GM12878 (cell line): ENCODE data around the gene PTPRQ.

ENCODE experiments used
- ASH2L ChIP-seq: fragments of 300-600, 200-600 bp; sonication (generic); IDR thresholded peaks from 2 replicates; pipeline ENCODE4 v1.6.1; 2017; ENCODE audit warnings: low read depth, mild to moderate bottlenecking, borderline replicate concordance
- CREM ChIP-seq: IDR thresholded peaks from 2 replicates; pipeline ENCODE4 v1.6.1; 2014; ENCODE audit warnings: antibody characterized with exemption, low read depth
- CTCF ChIP-seq, 3 experiments: IDR thresholded peaks in 2 of 3; conservative IDR thresholded peaks in 1 of 3; 2 replicates each; pipeline ENCODE4 v1.5.1; 2011; ENCODE audit warnings: low read depth in 3 of 3, low read length in 3 of 3, mild to moderate bottlenecking in 3 of 3, control low read depth in 2 of 3, moderate library complexity in 2 of 3, inconsistent platforms in 1 of 3, mixed read lengths in 1 of 3; ENCODE audit not compliant: control insufficient read depth in 2 of 3, insufficient read depth in 1 of 3; ENCODE audit errors: extremely low read depth in 1 of 3
- EP300 ChIP-seq, 2 experiments: fragments of 150-350 bp in 1 of 2; IDR thresholded peaks; 2 replicates each; pipeline ENCODE4 v1.6.1; 2011 to 2012; ENCODE audit warnings: low read depth in 2 of 2, low read length in 2 of 2, borderline replicate concordance in 1 of 2, improper control_type of control experiment in 1 of 2, inconsistent platforms in 1 of 2; ENCODE audit not compliant: control insufficient read depth in 1 of 2
- FOXK2 ChIP-seq: fragments of 450-650 bp; IDR thresholded peaks from 2 replicates; pipeline ENCODE4 v1.6.1; 2017; ENCODE audit warnings: mild to moderate bottlenecking, moderate library complexity
- HDAC6 ChIP-seq: fragments of 200-600 bp; sonication (generic); IDR thresholded peaks from one replicate; pipeline ENCODE4 v1.8.0; 2017; ENCODE audit warnings: antibody characterized with exemption; ENCODE audit not compliant: unreplicated experiment
- NFYA ChIP-seq: IDR thresholded peaks from 2 replicates; pipeline ENCODE4 v1.6.1; 2011; ENCODE audit warnings: low read depth, mild to moderate bottlenecking, low read length, improper control_type of control experiment, borderline replicate concordance
- NFYB ChIP-seq: IDR thresholded peaks from 2 replicates; pipeline ENCODE4 v1.6.1; 2011; ENCODE audit warnings: low read depth, mild to moderate bottlenecking, low read length, improper control_type of control experiment, moderate library complexity; ENCODE audit not compliant: insufficient read depth
- POLR2AphosphoS5 ChIP-seq: IDR thresholded peaks from 2 replicates; pipeline ENCODE4 v1.6.1; 2011; ENCODE audit warnings: mild to moderate bottlenecking, low read length, inconsistent platforms
- REST ChIP-seq: IDR thresholded peaks from 2 replicates; pipeline ENCODE4 v1.6.1; 2012; ENCODE audit warnings: mild to moderate bottlenecking, low read depth, low read length
- RFX5 ChIP-seq: IDR thresholded peaks from 2 replicates; pipeline ENCODE4 v1.6.1; 2011; ENCODE audit warnings: low read depth, low read length, improper control_type of control experiment
- WRNIP1 ChIP-seq: IDR thresholded peaks from 2 replicates; pipeline ENCODE4 v1.6.1; 2011; ENCODE audit warnings: low read depth, low read length, improper control_type of control experiment, borderline replicate concordance
- ZBTB11 ChIP-seq: fragments of 450-650 bp; formaldehyde crosslinking; IDR thresholded peaks from 2 replicates; pipeline ENCODE4 v1.5.0; 2022; ENCODE audit warnings: mild to moderate bottlenecking, missing genetic modification characterization

GRCh38 chr12:80472236-80472635 is 28.2 kb downstream of the PTPRQ start:
- TF ChIP-seq REST = no peak
- TF ChIP-seq ZBTB11 (CRISPR knock-in tag) = no peak
- TF ChIP-seq WRNIP1 = no peak
- TF ChIP-seq HDAC6 = no peak
- TF ChIP-seq CREM = no peak
- no peak for TF ChIP-seq NFYB
- TF ChIP-seq ASH2L = no peak
- no peak for TF ChIP-seq POLR2AphosphoS5
- no peak for TF ChIP-seq RFX5
- TF ChIP-seq FOXK2 = no peak
- TF ChIP-seq CTCF (IDR thresholded peaks at IDR 0.05 in 2 of 3, conservative IDR thresholded peaks at IDR 0.05 in 1 of 3; ENCODE audit: control insufficient read depth in 2 of 3, extremely low read depth in 1 of 3, insufficient read depth in 1 of 3, low read depth in 3 of 3, low read length in 3 of 3) = no peak
- TF ChIP-seq NFYA = no peak
- TF ChIP-seq EP300 (IDR thresholded peaks at IDR 0.05; ENCODE audit: borderline replicate concordance in 1 of 2, control insufficient read depth in 1 of 2, low read depth in 2 of 2, low read length in 2 of 2) = no peak
